COLO668 (cell line): ENCODE measurements around the gene ZCCHC8.
A peak's percentile ranks its signal among the peaks of the same experiment; 100 is the strongest.
"Not testable (repeated sequence)": the region's sequence is repeated elsewhere in the genome, so short reads cannot be mapped to it uniquely, and the experiment has no call there.

Experiments used
- DNase-seq: peaks from one replicate; lab custom pipeline; 2025; ENCODE audit not compliant: unreplicated experiment; lab: John Stamatoyannopoulos, UW

ZCCHC8 gene

DNA sequence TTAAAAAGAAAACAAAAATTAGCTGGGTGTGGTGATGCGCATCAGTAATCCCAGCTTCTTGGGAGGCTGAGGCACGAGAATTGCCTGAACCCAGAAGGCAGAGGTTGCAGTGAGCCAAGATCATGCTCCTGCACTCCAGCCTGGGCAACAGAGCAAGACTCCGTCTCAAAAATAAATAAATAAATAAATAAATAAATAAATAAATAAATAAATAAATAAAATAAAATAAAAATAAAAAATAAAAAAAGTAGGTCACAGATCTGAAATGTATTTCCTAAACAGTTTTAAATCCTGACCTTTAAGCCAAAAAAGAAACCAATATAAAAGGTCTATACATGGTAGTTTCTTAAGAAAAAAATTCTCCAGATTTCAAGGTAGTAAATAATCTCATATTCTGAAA is 12.3 kb upstream of the ZCCHC8 start:
- DNase-seq: not testable (repeated sequence)

- DNase-seq: no peak
These were observed 7.4 kb upstream of the ZCCHC8 start for GRCh38 chr12:122508163-122508562.

DNA sequence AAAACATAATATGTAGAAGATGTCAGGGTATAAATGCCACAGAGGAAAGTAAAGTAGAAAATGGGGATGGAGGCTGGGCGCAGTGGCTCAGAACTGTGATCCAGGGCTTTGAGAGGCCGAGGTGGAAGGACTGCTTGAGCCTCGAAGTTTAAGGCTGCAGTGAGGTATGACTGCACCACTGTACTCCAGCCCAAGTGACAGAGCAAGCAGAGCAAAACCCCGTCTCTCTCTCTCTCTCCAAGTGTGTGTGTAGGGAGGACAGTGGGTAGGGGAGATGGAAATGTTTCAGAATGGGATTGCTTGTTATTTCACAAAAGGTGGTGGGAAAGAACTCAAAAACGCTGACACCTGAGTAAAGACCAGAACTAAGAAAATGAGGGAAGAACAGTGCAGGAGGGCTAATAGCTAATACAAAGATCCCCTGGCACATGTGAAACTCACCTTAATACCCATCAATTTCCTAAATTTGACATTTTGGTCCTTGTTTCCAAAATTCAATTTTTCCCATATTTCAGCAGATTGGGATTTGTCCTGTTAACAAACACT is 5.7 kb upstream of the ZCCHC8 start:
- DNase-seq: no peak

GRCh38 chr12:122505419-122506051 is 4.8 kb upstream of the ZCCHC8 start:
- no peak for DNase-seq

- no peak for DNase-seq
These were observed 3.3 kb upstream of the ZCCHC8 start for GRCh38 chr12:122503783-122504590.

GRCh38 chr12:122503147-122503751 is 2.5 kb upstream of the ZCCHC8 start:
- no peak for DNase-seq

- DNase-seq: no peak
These were observed 807 bp upstream of the ZCCHC8 start for GRCh38 chr12:122501489-122501989.

DNA sequence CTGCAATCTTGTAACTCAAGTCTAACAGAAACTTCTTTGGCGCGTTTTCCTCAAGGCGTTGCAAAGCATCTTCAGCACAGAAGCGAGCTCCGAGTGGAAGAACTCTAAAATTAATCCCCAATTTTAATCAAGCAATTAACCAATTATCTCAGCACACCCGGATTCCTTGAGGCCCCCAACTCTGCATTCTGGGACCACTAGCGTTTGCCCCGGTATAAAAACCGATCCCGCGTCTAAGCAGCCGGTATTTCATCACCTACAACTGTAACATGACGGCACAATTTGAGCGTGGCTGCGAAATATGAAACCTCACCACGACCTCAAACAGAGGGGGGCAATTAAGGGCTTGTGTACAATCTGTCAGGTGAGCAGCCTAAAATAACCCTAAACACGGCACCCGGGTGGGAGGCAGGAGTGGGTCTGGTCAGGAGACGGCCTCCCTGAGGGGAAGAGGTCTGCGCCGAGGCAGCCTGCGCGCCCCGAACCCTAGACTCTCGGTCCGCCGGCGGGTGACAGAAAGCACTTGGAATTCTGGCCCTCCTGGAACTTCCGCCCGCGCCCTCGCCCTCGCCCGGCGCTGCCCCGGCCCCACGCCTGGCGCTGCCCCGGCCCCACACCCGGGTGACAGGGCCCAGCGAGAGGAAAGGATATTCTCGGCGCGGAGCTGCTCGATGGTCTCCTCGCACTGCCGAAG is 594 bp downstream of the ZCCHC8 start:
- peak; percentile 81 for DNase-seq

DNA sequence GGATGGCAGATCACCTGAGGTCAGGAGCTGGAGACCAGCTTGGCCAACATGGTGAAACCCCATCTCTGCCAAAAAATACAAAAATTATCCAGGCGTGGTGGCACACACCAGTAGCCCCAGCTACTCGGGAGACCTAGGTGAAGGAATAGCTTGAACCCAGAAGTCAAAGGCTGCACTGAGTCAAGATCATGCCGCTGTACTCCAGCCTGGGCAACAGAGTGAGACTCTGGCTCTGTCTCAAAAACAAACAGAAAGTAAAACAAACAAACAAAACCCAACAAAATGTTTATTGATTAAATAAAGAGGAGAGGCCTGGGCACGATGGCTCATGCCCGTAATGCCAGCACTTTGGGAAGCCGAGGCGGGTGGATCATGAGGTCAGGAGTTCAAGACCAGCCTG is 5.5 kb downstream of the ZCCHC8 start:
- no peak for DNase-seq

GRCh38 chr12:122493222-122493621 is 7.5 kb downstream of the ZCCHC8 start:
- DNase-seq: not testable (repeated sequence)

GRCh38 chr12:122491991-122492390 is 8.7 kb downstream of the ZCCHC8 start:
- no peak for DNase-seq

DNA sequence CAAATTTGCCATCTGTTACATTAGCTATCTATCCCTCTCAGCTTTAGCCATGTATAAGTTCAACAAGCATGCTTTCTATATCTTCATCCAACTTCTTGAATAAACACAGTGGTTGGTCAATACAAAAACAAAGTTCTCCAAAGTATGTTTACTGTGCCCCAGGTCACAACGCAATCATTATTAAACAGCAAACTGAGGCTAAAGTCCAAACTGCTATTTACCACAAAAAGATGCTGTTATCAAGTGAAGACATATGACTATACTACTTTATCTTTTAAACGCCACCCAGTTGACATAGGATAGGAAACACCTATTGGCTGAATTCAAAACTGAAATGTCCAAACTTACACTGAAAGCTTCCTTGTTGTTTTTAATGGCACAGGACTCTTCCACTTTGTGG is 11.7 kb downstream of the ZCCHC8 start:
- DNase-seq: no peak

GRCh38 chr12:122487807-122488206 is 12.9 kb downstream of the ZCCHC8 start:
- not testable (repeated sequence) for DNase-seq

GRCh38 chr12:122486805-122487426 is 13.8 kb downstream of the ZCCHC8 start:
- no peak for DNase-seq

GRCh38 chr12:122486360-122486759 is 14.4 kb downstream of the ZCCHC8 start:
- not testable (repeated sequence) for DNase-seq

- not testable (repeated sequence) for DNase-seq
These were observed 16.3 kb downstream of the ZCCHC8 start for GRCh38 chr12:122484385-122484784.

DNA sequence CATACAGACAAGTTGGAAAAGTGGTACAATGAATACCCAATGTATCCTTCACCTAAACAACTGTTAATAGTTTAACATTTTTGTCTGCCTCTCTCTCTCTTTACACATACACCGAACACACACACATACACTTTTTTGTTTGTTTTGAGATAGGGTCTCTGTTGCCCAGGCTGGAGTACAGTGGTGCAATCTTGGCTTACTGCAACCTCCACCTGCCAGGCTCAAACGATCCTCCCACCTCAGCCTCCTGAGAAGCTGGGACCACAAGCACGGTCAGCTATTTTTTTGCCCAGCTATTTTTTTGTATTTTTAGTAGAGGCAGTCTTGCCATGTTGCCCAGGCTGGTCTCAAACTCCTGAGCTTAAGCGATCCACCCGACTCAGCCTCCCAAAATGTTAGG is 16.8 kb downstream of the ZCCHC8 start:
- no peak for DNase-seq

DNA sequence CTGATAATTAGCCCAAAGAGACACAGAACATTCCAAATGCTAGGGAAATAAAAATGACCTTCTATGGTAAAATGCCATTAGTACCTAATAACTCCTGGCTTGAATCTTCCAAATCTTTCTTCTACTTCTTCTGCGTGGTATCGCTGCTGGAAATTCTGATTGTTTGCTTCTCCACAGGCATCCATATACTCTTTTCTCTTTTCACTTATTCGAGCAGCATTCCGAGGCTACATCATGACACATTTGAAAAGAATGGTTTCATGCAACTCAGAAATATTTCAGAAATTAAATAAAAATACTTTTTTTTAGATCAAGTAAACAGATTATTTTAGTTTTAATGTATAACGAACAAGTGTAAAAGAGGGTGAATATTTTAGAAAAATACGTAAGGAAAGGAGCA is 18.9 kb downstream of the ZCCHC8 start:
- no peak for DNase-seq

DNA sequence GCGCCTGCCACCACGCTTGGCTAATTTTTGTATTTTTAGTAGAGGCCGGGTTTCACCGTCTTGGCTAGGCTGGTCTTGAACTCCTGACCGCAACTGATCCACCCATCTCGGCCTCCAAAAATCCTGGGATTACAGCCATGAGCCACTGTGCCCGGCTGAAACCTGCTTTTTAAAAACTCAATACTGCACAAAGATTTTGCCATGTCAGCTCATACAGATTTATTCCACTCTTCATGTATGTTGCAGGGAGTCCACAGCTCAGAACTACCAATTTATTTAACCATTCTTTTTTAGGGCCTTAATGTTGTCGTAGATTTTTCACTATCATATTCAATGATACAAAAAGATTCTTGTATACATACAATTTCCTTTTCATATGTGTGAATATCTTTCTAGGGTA is 20.0 kb downstream of the ZCCHC8 start:
- no peak for DNase-seq

DNA sequence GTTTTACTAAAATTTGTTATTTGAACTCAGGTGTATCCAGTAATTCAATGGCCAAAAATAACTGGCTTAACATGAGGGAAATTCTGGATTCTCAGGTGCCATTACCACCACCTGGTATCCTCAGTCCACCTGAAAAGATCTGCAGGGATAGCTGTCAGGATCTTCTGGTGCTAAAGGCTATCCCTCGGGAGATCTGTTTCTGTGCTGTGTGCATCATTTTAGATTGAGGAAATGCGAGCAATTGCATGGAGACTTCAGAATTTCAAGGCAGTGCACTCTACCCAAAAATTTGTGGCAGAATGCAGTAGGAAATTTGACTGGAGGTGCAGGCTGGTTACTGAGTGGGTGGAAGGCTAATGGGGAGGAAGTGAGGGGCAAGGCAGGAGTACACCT is 26.4 kb downstream of the ZCCHC8 start:
- no peak for DNase-seq
